Measurements from ENCODE around the gene CAMTA1. TPM values are rescaled to one million over a fixed set of nuclear protein-coding genes. Genes with fewer than 3 reads are reported as not detected.

Gene CAMTA1
- polyA plus RNA-seq, 1 of the 3 experiments (the other 2 are of a cell fraction), result 63.1 TPM

- TF ChIP-seq ZBTB33 (IDR thresholded peaks at IDR 0.05; ENCODE audit: borderline replicate concordance, low read depth), result no peak
- no peak for TF ChIP-seq YY1 (IDR thresholded peaks at IDR 0.05; ENCODE audit: low read depth)
- TF ChIP-seq IRF3 (IDR thresholded peaks at IDR 0.05; ENCODE audit: low read depth, low read length), result no peak
- TF ChIP-seq RXRA (IDR thresholded peaks at IDR 0.05; ENCODE audit: borderline replicate concordance, low read depth), result no peak
- no peak for TF ChIP-seq EZH2phosphoT487 (IDR thresholded peaks at IDR 0.05; ENCODE audit: borderline replicate concordance, low read depth)
- no peak for TF ChIP-seq TCF12 (IDR thresholded peaks at IDR 0.05)
- no peak for TF ChIP-seq PBX3 (IDR thresholded peaks at IDR 0.05)
Observed at GRCh38 chr1:7418442-7419080, 633.3 kb downstream of the CAMTA1 start (continued).

GRCh38 chr1:7420098-7420445 is 634.8 kb downstream of the CAMTA1 start:
- ChIA-PET POLR2A (no interaction called here), CTCF (no interaction called here)
- TF ChIP-seq USF1 (IDR thresholded peaks at IDR 0.05; ENCODE audit: borderline replicate concordance, low read depth) (no peak), EZH2phosphoT487 (IDR thresholded peaks at IDR 0.05; ENCODE audit: borderline replicate concordance, low read depth) (no peak), FOXJ3 (CRISPR knock-in tag; IDR thresholded peaks at IDR 0.05) (no peak), MEF2A (IDR thresholded peaks at IDR 0.05; ENCODE audit: borderline replicate concordance, low read depth) (no peak), IRF3 (IDR thresholded peaks at IDR 0.05; ENCODE audit: low read depth, low read length) (no peak), CTCF (IDR thresholded peaks at IDR 0.05) (no peak), RAD21 (IDR thresholded peaks at IDR 0.05; ENCODE audit: low read length) (no peak), RXRA (IDR thresholded peaks at IDR 0.05; ENCODE audit: borderline replicate concordance, low read depth) (no peak)
- Histone ChIP-seq H3K79me2 (ENCODE audit: insufficient read depth) (no peaks in the 10 kb centered on the region), H4K20me1 (ENCODE audit: insufficient read depth) (no peaks in the 10 kb centered on the region), H3K4me1 (ENCODE audit: control insufficient read depth in 1 of 2, insufficient read depth in 2 of 2, low read depth in 1 of 2, low read length in 1 of 2) (peaks cover 0 to 15% of the 10 kb centered on the region in 2 experiments; a peak in 1 of 4 replicates), H3K36me3 (replicated peaks in 1 of 2; ENCODE audit: control insufficient read depth in 1 of 2, insufficient read depth in 2 of 2, low read length in 1 of 2) (no peaks in the 10 kb centered on the region), H3K9me2 (no peaks in the 10 kb centered on the region), H3K27ac (ENCODE audit: low read depth in 2 of 2, low read length in 1 of 2) (no peak overlapping the region), H3K9me3 (no peaks in the 10 kb centered on the region), H3K27me3 (ENCODE audit: insufficient read depth) (no peaks in the 10 kb centered on the region), H3K4me2 (no peak overlapping the region), H3F3A (replicated peaks; ENCODE audit: insufficient read depth) (no peaks in the 10 kb centered on the region), H3K9ac (no peak overlapping the region), H2AFZ (ENCODE audit: low read depth) (no peak overlapping the region), H3K4me3 (ENCODE audit: low read depth in 2 of 2, low read length in 1 of 2) (no peak overlapping the region)
- no peak for DNase-seq
- WGBS (ENCODE audit: low lambda C conversion rate), result 57% methylated on average over 9 of the region's 9 CpGs
